ENCODE results near the gene SNRNP70.

SNRNP70 gene

DNA sequence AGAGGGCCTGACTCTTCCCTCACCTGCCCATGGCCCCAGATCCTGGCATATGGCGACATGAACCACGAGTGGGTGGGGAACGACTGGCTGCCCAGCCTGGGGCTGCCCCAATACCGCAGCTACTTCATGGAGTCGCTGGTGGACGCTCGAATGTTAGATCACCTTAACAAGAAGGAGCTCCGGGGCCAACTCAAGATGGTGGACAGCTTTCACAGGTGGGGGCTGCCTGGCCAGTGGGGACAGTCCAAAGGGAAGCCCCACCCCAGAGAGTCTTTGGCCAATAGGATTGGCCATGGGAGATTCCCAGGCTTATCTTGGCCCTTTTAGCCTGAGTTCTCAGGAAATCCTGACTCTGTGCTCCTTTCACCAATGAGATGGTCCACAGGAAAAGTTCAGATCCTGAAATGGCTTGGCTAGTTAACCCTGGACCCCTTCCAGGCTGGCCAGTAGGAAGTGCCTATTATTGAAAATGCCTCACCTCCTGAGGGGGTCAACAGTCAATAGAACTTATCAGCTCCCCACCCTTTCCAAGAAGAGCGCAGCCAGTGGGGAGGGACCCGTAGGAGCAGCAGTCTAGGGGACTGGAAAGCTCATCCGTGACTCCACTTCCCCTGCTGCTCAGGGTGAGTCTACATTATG is 62.9 kb downstream of the SNRNP70 start:
- no peak for DNase-seq (ENCODE audit: low read depth)

DNA sequence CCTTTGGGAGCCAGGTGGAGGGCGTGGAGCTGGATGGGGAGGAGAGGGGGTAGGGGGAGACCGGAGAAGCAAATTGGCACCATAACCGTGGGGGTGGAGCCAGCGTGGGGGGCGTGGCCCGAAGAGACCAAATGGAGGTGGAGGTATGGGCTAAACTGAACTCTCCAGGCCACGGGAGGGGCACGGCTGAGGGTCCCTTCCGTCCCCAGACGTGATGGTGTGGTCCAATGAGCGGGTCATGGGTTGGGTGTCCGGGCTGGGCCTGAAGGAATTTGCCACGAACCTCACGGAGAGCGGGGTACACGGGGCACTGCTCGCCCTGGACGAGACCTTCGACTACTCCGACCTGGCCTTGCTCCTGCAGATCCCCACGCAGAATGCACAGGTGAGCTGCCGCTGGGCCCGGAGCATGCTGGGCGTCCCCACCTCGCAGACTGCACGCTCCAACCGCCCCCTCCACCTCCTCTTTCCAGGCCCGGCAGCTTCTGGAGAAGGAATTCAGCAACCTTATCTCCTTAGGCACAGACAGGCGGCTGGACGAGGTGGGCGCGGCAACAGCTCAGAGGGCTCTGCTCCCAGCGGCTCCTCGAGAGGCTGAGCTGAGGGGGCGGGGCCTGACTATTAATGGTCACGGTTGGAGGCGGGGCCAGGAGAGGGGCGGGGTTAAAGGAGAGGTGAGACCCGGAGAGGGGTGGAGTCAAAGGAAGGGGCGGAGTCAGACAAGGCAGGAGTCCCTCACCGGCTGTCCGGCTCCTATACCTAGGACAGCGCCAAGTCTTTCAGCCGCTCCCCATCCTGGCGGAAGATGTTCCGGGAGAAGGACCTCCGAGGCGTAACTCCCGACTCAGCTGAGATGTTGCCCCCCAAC is 63.8 kb downstream of the SNRNP70 start:
- DNase-seq (ENCODE audit: low read depth), result peak; percentile 96

DNA sequence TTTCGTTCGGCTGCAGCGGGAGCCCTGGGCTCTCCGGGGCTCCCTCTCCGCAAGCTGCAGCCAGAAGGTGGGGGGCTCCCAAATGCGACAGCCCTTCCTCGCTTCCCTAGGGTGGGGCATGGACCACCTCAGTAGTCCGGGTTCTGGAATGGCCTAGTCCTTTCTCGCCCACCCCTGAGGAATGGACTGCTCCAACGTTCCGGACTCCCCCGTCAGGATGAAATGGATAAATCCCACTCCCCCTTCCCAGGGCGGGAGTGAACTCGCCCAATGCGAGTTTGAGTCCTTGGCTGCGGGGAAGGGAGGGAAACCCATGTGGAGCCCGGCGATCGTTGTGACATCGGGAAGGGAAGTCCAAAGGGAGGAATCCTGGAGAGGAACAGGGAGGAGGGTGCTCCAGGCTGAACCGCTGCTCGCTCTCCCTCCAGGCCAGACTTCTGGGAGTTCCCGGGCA is 64.4 kb downstream of the SNRNP70 start:
- peak; percentile 79 for DNase-seq (ENCODE audit: low read depth)

DNA sequence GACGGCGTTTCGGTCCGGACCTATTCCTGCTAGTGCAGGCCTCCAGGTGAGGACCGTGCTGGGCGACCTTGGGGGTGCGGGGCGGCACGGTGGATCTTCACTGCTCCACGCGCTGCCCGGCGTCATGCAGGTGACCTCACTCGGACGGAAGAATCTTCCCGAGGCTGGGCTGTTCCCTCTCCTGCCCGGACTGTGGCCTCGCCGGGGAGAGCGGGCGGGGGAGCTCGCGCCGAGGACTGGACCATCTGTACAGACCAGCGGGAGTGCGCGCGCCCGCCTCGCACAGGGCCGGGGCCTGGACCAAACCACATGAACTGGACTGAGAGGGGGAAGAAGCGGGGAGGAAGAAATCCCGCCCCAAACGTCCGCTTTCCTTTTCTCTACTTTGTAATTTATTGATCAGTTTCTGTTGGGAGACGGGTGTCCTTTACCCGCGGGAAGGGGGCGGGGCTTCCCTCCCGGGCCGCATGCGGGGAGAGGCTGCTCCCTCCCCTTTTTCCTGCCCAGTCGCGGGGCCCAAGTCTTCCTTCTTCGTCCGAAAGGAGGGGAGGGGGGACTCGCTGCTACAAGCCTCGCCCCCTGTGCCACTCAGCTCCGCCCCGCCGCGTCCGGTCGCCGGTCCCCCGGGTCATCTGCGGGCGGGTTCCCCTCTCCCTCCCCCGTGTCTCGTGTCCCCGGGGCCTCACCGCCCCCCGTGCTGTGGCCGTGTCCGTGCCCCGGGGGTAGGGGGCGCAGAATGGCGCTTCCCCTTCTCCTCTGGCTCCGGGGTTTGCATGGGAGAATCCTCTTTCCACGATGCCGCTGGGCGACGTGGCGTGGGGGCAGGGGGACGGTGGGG is 65.1 kb downstream of the SNRNP70 start:
- peak; percentile 83 for DNase-seq (ENCODE audit: low read depth)

DNA sequence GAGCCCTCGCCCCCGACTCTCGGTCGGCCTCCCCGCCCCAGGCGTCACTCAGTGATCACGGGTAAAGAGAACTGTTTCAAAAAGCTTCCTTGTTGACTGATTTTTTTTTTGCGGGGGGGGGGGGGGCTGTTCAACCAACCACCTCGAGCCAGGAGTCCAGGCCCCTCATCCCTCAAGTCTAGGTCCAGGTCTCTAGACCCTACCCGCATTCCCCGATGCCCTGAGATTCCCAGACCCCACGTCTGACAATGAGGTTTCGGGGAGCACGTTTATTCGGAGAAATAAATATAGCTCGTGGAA is 65.6 kb downstream of the SNRNP70 start:
- DNase-seq (ENCODE audit: low read depth), result no peak

DNA sequence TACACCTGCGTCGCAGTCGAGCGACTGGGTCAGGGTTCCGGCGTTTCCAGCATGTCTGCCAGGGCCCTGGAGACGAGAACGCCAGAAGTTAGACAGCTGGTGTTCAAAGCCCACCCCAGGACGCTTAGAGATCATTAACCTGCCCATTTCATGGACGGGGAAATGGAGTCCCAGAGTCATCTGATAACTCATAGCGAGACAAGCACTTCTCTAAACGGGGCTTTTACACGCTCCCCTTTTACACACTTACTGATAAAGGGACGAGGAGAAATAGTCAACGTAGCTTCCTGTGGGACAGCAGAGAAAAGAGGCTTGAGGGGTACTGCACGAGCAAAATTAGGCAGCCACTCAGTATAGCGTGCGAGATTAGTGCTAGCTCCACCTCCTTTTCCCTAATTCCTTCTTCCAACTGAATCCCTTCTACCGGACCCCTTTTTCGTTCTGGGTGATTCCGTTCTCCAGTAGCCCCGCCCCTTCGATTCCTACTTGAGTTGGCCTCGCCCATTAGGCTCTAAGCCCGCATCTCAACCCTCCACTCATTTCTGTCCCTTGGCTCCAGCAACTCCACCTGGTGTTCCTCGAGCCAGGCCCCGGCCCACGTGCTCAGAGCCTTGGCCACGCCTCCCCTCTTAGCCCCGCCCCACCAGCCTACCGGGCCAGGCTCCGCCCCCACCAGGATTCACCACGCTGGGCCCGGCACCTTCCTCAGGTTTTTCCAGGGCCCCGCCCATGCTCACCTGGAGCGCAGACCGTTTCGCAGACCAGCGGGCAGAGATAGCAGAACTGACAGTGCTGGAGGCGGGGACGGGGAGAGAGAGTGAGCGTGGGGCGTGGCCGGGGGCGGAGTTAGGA is 66.2 kb downstream of the SNRNP70 start:
- peak; percentile 33 for DNase-seq (ENCODE audit: low read depth)

DNA sequence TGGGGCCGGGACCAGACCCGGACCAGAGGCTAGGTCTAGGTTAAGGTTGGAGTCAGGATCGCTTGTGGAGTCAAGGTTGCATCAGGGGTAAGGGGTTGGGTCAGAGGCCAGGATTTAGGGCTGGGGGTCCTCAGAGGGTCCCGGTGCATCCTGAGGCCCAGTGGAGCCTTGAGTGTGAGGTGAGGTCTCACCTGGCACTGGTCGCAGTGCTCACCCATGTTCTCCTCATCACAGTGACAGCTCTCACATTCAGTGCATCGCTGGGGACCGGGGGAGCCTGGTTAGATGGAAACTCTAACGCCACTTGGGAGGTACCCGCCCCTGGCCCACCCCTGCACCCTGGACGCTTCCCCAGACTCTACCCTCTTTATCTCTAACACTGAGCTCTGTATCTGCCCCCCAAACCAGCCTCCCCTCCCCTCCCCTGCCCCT is 66.9 kb downstream of the SNRNP70 start:
- DNase-seq (ENCODE audit: low read depth), result no peak

DNA sequence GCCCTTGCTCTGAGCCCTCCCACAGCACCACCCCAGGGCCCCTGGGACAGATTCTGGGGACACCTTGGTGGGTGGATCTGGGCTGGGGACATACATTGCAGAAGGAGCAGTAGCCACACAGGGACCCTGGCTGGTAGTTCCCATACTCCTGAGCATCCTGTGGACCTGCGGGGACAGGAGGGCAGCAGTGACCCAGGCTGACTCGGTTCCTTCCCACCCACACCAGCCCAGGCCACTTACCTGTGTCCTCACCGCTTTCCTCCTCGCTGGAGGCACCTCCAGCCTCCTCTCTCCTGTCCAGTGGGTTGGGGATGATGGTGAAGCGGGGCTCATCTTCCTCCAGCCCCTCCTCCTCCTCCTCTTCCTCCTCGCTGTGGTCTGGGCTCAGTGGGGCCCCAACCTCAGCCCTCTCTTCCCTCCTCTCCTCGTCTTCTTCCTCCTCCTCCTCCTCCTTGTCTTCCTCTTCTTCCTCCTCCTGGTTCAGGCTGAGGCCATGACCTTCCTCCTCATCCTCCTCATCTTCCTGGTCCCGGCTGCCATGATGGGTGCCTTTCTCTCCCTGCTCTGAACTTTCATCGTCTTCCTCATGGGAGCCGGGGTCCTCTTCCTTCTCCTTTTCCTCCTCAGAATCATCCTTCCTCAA is 68.0 kb downstream of the SNRNP70 start:
- no peak for DNase-seq (ENCODE audit: low read depth)

DNA sequence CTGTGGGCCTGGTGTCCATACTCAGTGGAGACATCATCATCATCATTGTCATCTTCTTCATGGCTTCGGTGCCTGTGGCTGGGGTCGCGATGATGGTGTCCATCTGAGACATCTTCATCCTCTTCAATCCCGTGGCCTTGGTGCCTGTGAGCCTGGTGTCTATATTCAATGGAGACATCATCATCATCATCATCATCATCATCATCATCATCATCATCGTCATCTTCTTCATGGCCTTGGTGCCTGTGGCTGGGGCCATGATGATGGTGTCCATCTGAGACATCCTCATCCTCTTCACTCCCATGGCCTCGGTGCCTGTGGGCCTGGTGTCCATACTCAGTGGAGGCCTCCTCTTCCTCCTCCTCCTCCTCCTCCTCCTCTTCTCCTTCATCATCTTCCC is 69.0 kb downstream of the SNRNP70 start:
- DNase-seq (ENCODE audit: low read depth), result no peak

DNA sequence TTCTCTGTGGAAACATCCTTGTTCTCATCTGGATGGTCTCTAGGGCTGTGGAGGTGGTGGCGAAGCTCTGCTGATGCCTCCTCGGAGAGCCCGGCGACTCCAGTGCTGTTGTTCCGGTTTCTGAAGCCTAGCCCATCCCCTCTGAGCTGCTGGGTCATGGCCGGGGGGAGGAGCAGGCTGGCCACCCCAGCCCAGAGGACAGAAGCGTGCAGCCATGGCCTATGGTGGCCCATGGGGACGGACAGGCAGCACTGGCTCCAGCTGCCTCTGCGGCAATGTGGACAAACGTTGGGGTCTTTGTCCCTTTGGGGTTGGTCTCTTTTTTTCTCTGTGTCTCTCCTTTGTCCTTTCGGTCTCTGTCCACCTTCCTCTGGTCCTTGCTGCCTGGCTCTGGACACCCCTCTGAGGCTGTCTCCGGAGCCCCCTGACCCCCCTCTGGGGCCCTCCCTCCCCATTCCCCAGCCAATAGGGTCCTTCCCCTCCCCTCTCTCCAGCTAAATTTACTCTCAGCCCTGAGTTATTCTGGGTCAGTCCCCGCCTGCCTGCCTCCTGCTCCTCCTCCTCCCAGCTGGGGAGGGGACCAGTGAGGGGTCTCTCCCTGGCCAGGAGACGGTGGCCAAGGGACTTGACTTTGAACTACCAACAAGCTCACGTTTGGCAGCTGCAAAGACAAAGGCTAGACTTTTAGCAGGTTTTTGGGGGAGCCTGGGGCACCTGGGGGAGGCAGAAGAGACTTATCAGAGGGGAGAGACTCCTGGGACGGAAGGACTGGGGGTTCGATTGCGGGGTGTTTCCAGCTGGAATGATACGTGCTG is 70.0 kb downstream of the SNRNP70 start, which contains the start of gene HRC:
HRC (minus strand) TSS at position 392 of the 815 bp plus-strand sequence; CDS start at position 233, 159 bp downstream.
- DNase-seq (ENCODE audit: low read depth), result no peak

DNA sequence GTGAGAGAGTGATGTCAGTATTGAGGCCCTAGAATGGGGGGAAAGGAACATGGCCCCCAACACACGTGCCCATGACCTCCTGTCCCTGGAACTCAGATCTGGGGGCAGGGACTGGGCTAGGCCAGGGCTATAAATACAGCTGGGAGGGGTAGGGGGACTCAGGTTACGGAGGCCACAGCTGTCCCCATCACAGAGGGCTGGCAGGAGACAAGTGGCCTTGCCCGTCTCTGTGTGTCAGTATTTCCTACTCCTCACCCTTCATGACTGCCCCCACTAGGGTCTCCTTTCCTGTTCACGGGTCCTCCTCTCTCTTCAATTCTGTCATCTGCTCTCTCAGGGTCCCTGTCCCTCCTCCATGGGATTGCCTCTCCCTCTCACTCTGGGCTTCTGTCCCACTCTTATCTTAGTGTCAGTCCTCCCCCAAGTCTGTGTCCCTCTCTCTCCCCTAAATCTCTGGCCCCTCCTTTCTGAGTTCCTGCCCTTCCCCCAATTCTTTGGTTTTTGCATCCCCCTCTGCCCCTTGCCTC is 70.6 kb downstream of the SNRNP70 start:
- no peak for DNase-seq (ENCODE audit: low read depth)

DNA sequence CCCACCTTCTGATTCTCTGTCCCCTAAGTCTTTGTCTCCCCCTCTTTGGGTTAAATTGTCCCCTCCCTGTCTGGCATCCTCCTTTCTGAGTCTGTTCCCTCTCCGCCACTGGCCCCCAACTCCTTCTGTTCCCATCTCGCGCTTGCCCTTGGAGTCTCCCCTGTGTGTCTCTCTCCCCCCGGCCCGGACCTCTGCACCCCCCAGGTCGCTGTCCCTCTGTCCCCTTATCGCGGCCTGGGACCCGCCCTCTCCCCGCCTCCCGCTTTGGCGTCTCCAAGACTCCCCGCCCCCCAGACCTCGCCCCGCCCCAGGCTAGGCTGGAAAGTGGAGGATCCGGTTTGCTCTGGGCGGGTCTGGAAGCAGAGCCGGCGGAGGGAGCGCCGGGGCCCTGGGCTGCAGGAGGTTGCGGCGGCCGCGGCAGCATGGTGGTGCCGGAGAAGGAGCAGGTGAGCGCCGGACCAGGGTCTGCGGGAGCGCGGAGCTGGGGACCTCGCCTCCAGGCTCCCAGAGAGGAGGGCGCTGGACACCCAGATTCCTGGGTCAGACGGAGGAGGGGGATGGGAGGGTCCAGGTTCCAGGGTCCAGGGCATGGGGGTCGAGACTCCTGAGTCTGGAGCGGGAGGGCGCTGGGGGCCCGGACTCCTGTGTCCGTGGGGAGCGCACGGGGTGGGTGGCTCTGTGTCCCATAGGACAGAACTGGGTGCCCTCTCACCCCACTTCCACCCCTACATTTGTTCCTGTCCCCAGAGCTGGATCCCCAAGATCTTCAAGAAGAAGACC is 72.4 kb downstream of the SNRNP70 start, which contains the start of gene TRPM4:
TRPM4 (plus strand) TSS at position 348 of the 780 bp plus-strand sequence; CDS start at position 423, 75 bp downstream.
- peak; percentile 83 for DNase-seq (ENCODE audit: low read depth)
